C4-2B (cell line): Measurements from ENCODE around the gene PTGDS.

Source experiments
- H3K27ac ChIP-seq: fragments of 450-650 bp; 2 replicates; pipeline ENCODE4 v1.5.1; 2017
- ZFX ChIP-seq: fragments of 450-650 bp; IDR thresholded peaks from 2 replicates; pipeline ENCODE4 v1.6.1; 2017
- TF ChIP-seq, protein P1 (sequence below): fragments of 450-650 bp; conservative IDR thresholded peaks from 2 replicates; pipeline ENCODE4 v1.5.1; 2017; ENCODE audit warnings: mild to moderate bottlenecking

PTGDS gene

DNA sequence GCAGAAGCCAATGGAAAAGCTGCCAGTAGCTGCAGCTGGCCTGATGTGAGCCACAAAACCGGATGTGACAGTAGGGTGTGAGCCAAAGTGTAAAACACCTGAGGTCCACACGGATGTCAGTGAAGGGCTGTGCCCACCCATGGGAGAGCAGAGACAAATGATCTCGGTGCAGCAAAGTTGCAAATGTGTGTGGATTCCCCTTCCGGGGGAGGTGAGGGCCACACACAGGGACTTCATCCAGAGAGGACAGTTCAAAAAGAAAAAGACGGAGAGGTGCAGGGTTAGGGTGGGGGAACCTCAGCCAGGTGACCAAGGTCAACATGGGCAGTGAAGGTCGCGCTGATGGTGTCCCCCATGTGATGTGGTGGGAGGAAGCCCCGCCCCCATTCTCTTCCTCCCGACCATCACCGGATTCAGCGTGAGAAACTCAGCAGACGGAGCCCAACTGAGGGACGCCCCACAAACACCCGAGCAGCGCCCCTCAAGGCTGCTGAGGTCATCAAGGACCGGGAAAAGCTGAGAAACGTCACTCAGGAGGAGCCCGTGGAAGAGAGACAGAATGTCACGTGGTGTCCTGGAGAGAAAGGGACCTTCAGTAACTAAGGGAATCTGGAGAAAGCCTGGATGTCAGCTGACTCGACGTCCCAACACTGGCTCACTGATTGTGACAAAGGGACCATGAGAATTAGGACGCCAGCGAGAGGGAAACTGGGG, 11.4 kb upstream of the PTGDS start:
- no peak overlapping the region for H3K27ac ChIP-seq
- TF ChIP-seq, protein P1, sequence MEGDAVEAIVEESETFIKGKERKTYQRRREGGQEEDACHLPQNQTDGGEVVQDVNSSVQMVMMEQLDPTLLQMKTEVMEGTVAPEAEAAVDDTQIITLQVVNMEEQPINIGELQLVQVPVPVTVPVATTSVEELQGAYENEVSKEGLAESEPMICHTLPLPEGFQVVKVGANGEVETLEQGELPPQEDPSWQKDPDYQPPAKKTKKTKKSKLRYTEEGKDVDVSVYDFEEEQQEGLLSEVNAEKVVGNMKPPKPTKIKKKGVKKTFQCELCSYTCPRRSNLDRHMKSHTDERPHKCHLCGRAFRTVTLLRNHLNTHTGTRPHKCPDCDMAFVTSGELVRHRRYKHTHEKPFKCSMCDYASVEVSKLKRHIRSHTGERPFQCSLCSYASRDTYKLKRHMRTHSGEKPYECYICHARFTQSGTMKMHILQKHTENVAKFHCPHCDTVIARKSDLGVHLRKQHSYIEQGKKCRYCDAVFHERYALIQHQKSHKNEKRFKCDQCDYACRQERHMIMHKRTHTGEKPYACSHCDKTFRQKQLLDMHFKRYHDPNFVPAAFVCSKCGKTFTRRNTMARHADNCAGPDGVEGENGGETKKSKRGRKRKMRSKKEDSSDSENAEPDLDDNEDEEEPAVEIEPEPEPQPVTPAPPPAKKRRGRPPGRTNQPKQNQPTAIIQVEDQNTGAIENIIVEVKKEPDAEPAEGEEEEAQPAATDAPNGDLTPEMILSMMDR = no peak
- no peak for TF ChIP-seq ZFX

DNA sequence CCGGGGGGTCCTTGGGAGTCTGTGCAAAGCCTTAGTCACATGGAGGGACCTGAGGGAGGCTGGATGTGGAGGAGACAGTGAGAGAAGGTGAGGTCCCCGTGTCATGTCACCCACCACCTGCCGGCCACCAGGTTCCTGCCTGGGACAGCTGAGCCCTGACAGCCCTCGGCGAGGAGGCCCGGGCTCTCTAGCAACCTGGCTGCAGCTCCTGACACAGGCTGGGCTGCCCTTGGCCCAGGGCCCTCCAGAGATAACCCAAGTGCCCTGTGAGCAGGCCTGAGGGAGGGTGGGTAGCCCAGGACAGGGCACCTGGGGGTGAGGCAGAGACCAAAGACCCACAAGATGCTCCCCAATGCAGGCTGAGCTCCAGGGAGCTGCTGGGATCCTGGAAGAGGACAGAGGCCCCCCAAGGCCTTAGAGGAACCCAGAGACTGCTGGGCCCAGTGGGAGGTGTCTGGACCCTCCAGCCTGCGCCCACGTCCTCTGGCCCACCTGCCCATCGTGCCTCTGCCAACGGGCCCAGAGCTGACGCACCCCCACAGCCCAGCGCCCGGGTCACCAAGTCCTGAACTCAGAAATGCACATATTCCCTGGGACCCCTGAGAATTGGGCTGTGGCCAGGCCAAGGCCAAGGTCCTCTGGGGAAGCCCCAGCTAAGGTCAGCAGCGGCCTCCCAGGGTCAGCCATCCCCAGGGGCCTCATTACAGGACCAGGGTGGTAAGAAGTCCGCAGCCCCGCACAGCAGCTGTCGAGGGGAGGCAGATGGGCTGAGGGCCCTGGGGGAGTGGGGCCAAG, 8.8 kb upstream of the PTGDS start:
- TF ChIP-seq, protein P1 = no peak
- TF ChIP-seq ZFX = no peak
- no peak overlapping the region for H3K27ac ChIP-seq

DNA sequence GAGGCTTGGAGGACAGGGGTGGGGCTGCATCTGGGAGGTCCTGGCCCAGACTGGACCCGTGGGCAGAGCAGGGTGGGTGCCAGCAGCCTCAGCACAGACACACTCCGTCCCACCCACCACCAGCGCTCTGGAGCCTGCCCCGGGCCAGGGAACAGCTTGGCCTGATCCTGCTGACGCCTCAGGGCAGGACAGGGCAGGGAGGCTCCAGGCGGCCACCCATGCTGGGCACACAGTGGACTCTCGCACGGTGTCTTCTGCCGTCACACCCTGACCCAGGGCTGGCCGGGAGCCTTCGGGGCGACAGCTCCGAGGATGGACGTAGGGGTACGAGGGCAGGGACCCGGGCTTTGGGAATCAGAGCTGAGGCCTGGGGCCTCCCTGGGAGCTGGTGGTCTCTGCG, 8.2 kb upstream of the PTGDS start:
- no peak overlapping the region for H3K27ac ChIP-seq
- no peak for TF ChIP-seq ZFX
- TF ChIP-seq, protein P1 = no peak

DNA sequence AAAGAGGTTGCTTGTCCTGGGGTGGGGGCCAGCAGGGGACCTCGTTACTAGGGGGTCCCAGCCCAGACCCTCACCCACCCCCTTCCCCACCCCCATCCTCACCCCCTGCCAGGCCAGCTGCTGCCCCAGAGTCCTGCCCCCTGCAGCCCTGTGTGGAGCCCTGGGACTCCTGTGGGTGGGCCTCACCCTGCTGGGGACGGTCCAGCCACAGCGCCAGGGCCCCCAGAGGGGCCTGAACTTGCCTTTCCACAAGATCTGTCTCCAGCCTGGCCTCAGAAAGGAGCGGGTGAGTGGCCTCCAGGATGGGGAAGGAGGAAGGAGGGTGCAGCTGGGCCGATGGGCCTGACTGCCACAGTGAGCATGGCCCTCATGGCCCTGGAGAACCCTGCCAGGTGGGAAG, 7.5 kb upstream of the PTGDS start:
- H3K27ac ChIP-seq = no peak overlapping the region
- no peak for TF ChIP-seq ZFX
- TF ChIP-seq, protein P1 = no peak

DNA sequence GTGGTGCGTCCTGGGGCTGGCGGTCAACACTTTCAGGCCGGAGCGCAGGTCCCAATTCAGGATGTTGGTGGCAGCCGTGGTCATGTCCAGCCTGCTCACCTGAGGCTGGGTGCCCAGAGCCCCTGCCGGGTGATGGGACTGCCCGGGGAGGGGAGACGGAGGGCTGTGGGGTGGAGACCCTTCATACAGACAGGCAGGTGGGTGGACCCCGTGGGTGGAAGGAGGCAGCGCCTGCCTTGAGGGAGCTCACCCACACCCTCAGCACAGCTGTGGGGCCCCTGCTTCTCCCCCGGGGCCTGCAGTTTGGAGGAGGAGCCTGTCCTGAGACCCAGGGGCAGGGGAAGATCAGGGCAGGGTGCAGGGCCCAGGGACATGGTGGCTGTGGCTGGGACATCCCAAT, 6.9 kb upstream of the PTGDS start:
- no peak overlapping the region for H3K27ac ChIP-seq
- TF ChIP-seq, protein P1 = no peak
- TF ChIP-seq ZFX = no peak

DNA sequence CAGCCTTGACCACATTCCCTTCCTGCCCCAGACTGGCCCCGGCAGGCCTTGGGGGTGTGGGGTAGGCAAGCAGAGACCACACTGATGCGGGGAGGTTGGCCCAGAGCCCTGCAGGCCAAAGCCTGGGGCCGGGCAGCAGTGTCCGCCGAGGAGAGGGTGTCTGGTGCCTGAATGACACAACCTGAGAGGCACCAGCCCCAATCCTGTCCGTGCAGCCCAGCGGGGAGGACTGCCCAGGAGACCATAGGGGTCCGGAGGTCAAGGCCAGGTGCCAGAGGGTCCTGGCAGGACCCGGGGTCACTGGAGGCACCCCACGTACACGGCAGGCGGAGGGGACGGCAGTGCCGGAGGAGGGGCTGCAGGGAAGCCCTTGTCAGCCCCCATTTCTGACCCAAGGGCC, 5.6 kb upstream of the PTGDS start:
- no peak for TF ChIP-seq ZFX
- TF ChIP-seq, protein P1 = no peak
- H3K27ac ChIP-seq = no peak overlapping the region

DNA sequence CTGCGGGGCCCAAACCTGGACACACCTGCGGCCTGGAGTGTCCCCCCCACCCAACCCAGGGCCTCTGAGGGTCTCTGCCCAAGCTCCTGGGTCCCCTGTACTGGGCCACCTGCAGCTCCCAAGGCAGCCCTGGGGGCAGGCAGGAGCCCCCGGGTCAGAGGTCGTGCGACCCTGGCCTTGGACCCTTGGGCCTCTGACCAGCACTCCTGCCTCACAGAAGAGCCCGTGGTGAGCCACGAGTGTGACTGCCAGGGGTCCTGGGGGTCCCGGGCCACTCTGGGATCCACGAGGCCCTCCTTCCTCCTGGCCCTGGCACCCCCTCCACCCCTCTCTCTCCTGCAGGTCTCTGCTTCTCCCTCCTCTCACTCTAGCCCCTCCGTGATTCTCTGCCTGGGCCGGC, 5.0 kb upstream of the PTGDS start:
- no peak overlapping the region for H3K27ac ChIP-seq
- no peak for TF ChIP-seq ZFX
- TF ChIP-seq, protein P1 = no peak
